PFSK-1 (cell line): Measurements from ENCODE around the gene MGARP.

ENCODE experiments used
- POLR2AphosphoS5 ChIP-seq: IDR thresholded peaks from 2 replicates; pipeline ENCODE4 v1.6.1; 2012; ENCODE audit warnings: low read depth, mild to moderate bottlenecking, control low read depth, low read length, moderate library complexity
- SIN3A ChIP-seq: IDR thresholded peaks from 2 replicates; pipeline ENCODE4 v1.6.1; 2012; ENCODE audit warnings: mild to moderate bottlenecking, low read length, moderate library complexity, borderline replicate concordance; ENCODE audit not compliant: insufficient read depth
- TF ChIP-seq, protein P1 (sequence below), 2 experiments: IDR thresholded peaks; 2 replicates each; pipeline versions ENCODE4 v1.6.1 to v1.8.0; 2011 to 2012; ENCODE audit warnings: low read depth in 2 of 2, low read length in 2 of 2, control low read depth in 1 of 2, inconsistent platforms in 1 of 2, mild to moderate bottlenecking in 1 of 2, moderate library complexity in 1 of 2; ENCODE audit not compliant: insufficient read depth in 1 of 2

- TF ChIP-seq POLR2AphosphoS5: peak; percentile 63; the same call in 1 of the 2 replicates
- TF ChIP-seq, protein P1, sequence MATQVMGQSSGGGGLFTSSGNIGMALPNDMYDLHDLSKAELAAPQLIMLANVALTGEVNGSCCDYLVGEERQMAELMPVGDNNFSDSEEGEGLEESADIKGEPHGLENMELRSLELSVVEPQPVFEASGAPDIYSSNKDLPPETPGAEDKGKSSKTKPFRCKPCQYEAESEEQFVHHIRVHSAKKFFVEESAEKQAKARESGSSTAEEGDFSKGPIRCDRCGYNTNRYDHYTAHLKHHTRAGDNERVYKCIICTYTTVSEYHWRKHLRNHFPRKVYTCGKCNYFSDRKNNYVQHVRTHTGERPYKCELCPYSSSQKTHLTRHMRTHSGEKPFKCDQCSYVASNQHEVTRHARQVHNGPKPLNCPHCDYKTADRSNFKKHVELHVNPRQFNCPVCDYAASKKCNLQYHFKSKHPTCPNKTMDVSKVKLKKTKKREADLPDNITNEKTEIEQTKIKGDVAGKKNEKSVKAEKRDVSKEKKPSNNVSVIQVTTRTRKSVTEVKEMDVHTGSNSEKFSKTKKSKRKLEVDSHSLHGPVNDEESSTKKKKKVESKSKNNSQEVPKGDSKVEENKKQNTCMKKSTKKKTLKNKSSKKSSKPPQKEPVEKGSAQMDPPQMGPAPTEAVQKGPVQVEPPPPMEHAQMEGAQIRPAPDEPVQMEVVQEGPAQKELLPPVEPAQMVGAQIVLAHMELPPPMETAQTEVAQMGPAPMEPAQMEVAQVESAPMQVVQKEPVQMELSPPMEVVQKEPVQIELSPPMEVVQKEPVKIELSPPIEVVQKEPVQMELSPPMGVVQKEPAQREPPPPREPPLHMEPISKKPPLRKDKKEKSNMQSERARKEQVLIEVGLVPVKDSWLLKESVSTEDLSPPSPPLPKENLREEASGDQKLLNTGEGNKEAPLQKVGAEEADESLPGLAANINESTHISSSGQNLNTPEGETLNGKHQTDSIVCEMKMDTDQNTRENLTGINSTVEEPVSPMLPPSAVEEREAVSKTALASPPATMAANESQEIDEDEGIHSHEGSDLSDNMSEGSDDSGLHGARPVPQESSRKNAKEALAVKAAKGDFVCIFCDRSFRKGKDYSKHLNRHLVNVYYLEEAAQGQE (IDR thresholded peaks at IDR 0.05; ENCODE audit: insufficient read depth in 1 of 2, low read depth in 2 of 2, low read length in 2 of 2): no peak
- peak; percentile 54; the same call in 1 of the 2 replicates for TF ChIP-seq SIN3A
Measured at GRCh38 chr4:139301821-139302611, 22.0 kb upstream of the MGARP start, which contains the start of gene NDUFC1.
